ENCODE results near the gene GAS7.

The GAS7 gene

GRCh38 chr17:10198509-10199249, at the start of gene GAS7:
GAS7 (minus strand) TSS chr17:10198606.
- DNase-seq (ENCODE audit: low read depth) = no peak

GRCh38 chr17:10247810-10248209, 49.4 kb upstream of the GAS7 start:
- no peak for DNase-seq (ENCODE audit: low read depth)

GRCh38 chr17:10243883-10244844, 45.8 kb upstream of the GAS7 start:
- peak; percentile 9 for DNase-seq (ENCODE audit: low read depth)

- DNase-seq (ENCODE audit: low read depth) = no peak
Observed at GRCh38 chr17:10241781-10242180, 43.4 kb upstream of the GAS7 start.

GRCh38 chr17:10238661-10239060, 40.3 kb upstream of the GAS7 start:
- DNase-seq (ENCODE audit: low read depth) = no peak

GRCh38 chr17:10234033-10234432, 35.6 kb upstream of the GAS7 start:
- no peak for DNase-seq (ENCODE audit: low read depth)

- no peak for DNase-seq (ENCODE audit: low read depth)
Observed at GRCh38 chr17:10233161-10233560, 34.8 kb upstream of the GAS7 start.

GRCh38 chr17:10229181-10229580, 30.8 kb upstream of the GAS7 start:
- no peak for DNase-seq (ENCODE audit: low read depth)

GRCh38 chr17:10226930-10227695, 28.7 kb upstream of the GAS7 start:
- peak; percentile 12 for DNase-seq (ENCODE audit: low read depth)

- no peak for DNase-seq (ENCODE audit: low read depth)
Observed at GRCh38 chr17:10224582-10225195, 26.3 kb upstream of the GAS7 start.

- DNase-seq (ENCODE audit: low read depth) = no peak
Observed at GRCh38 chr17:10219193-10219592, 20.8 kb upstream of the GAS7 start.

GRCh38 chr17:10217916-10218315, 19.5 kb upstream of the GAS7 start:
- DNase-seq (ENCODE audit: low read depth) = peak; percentile 27

- DNase-seq (ENCODE audit: low read depth) = no peak
Observed at GRCh38 chr17:10216213-10216938, 18.0 kb upstream of the GAS7 start.

- no peak for DNase-seq (ENCODE audit: low read depth)
Observed at GRCh38 chr17:10215286-10215685, 16.9 kb upstream of the GAS7 start.

GRCh38 chr17:10211666-10212065, 13.3 kb upstream of the GAS7 start:
- DNase-seq (ENCODE audit: low read depth) = no peak

- peak; percentile 78 for DNase-seq (ENCODE audit: low read depth)
Observed at GRCh38 chr17:10210151-10210574, 11.8 kb upstream of the GAS7 start.

GRCh38 chr17:10208604-10209193, 10.3 kb upstream of the GAS7 start:
- no peak for DNase-seq (ENCODE audit: low read depth)

- no peak for DNase-seq (ENCODE audit: low read depth)
Observed at GRCh38 chr17:10207153-10207552, 8.7 kb upstream of the GAS7 start.

- DNase-seq (ENCODE audit: low read depth) = no peak
Observed at GRCh38 chr17:10205549-10206185, 7.3 kb upstream of the GAS7 start.

GRCh38 chr17:10201680-10202079, 3.3 kb upstream of the GAS7 start:
- no peak for DNase-seq (ENCODE audit: low read depth)

Measured in iris pigment epithelial cell (primary cell).